Measurements from ENCODE around the gene RASGRF1.

GRCh38 chr15:78998526-78998925, 92.1 kb downstream of the RASGRF1 start:
- TF ChIP-seq CTCF (conservative IDR thresholded peaks at IDR 0.05; ENCODE audit: low read depth in 2 of 2) = no peak
- no peak for TF ChIP-seq POLR2AphosphoS5 (IDR thresholded peaks at IDR 0.05; ENCODE audit: low read depth)
- no peak for TF ChIP-seq EZH2 (IDR thresholded peaks at IDR 0.05; ENCODE audit: low read depth, unreplicated experiment)
- no peak for TF ChIP-seq NANOG (IDR thresholded peaks at IDR 0.05; ENCODE audit: borderline replicate concordance)
- TF ChIP-seq REST (IDR thresholded peaks at IDR 0.05; ENCODE audit: unreplicated experiment) = no peak
- TF ChIP-seq CREB1 (CRISPR knock-in tag; IDR thresholded peaks at IDR 0.05; ENCODE audit: low read depth) = no peak
- TF ChIP-seq ZNF331 (CRISPR knock-in tag; IDR thresholded peaks at IDR 0.05; ENCODE audit: low read depth) = no peak
- no peak for TF ChIP-seq EZH2phosphoT487 (IDR thresholded peaks at IDR 0.05; ENCODE audit: unreplicated experiment)
- TF ChIP-seq STAT1 (IDR thresholded peaks at IDR 0.05; ENCODE audit: unreplicated experiment) = no peak
- no peak for TF ChIP-seq ZNF114 (CRISPR knock-in tag; IDR thresholded peaks at IDR 0.05)
- TF ChIP-seq, protein P1, sequence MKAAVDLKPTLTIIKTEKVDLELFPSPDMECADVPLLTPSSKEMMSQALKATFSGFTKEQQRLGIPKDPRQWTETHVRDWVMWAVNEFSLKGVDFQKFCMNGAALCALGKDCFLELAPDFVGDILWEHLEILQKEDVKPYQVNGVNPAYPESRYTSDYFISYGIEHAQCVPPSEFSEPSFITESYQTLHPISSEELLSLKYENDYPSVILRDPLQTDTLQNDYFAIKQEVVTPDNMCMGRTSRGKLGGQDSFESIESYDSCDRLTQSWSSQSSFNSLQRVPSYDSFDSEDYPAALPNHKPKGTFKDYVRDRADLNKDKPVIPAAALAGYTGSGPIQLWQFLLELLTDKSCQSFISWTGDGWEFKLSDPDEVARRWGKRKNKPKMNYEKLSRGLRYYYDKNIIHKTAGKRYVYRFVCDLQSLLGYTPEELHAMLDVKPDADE (IDR thresholded peaks at IDR 0.05) = no peak

All from GM23338 (cell line).